Measurements from ENCODE around the gene GREM1. TPM values are rescaled to one million over a fixed set of nuclear protein-coding genes. Genes with fewer than 3 reads are reported as not detected.

The GREM1 gene
- total and polyA plus RNA-seq, 2 donors (not counting 1 experiment from before 2014, with no cell fraction given) = 364 to 1,863 TPM

- H3K27me3 ChIP-seq (ENCODE audit: control insufficient read depth, insufficient read depth, low read length) = no peaks in the 10 kb centered on the region
- H3K4me2 ChIP-seq (ENCODE audit: extremely low read depth, insufficient read depth, low read length) = no peak overlapping the region
- H3K9ac ChIP-seq (ENCODE audit: insufficient read depth, low read length) = no peak overlapping the region
- H4K20me1 ChIP-seq (ENCODE audit: control insufficient read depth, extremely low read depth, insufficient read depth, low read length) = no peaks in the 10 kb centered on the region
- H3K79me2 ChIP-seq (ENCODE audit: control insufficient read depth, insufficient read depth, low read length) = no peaks in the 10 kb centered on the region
- TF ChIP-seq CTCF (conservative IDR thresholded peaks at IDR 0.05 in 1 of 2, IDR thresholded peaks at IDR 0.05 in 1 of 2; ENCODE audit: low read depth in 1 of 2, low read length in 2 of 2) = no peak
- no peaks in the 10 kb centered on the region for H3K36me3 ChIP-seq (ENCODE audit: control insufficient read depth, insufficient read depth, low read length)
- peaks cover 7% of the 10 kb centered on the region for H3K4me1 ChIP-seq (ENCODE audit: control insufficient read depth, extremely low read depth, insufficient read depth, low read length)
- no peak overlapping the region for H3K27ac ChIP-seq (ENCODE audit: insufficient read depth, low read length)
- no peaks in the 10 kb centered on the region for H3K9me3 ChIP-seq (ENCODE audit: control insufficient read depth, insufficient read depth, low read depth, low read length)
- peak; percentile 58 to 87 for DNase-seq (ENCODE audit: low read depth in 2 of 2)
- no peak overlapping the region for H3K4me3 ChIP-seq (replicated peaks in 1 of 4; ENCODE audit: control extremely low read depth in 1 of 4, insufficient read depth in 1 of 4, low read depth in 3 of 4, low read length in 4 of 4)
- no peak overlapping the region for H2AFZ ChIP-seq (ENCODE audit: low read length)
These were observed 13.3 kb upstream of the GREM1 start for GRCh38 chr15:32704395-32704981.

GRCh38 chr15:32705446-32705845, 12.4 kb upstream of the GREM1 start:
- Histone ChIP-seq H3K9me3 (ENCODE audit: control insufficient read depth, insufficient read depth, low read depth, low read length) (no peaks in the 10 kb centered on the region), H4K20me1 (ENCODE audit: control insufficient read depth, extremely low read depth, insufficient read depth, low read length) (no peaks in the 10 kb centered on the region), H2AFZ (ENCODE audit: low read length) (no peak overlapping the region), H3K4me2 (ENCODE audit: extremely low read depth, insufficient read depth, low read length) (no peak overlapping the region), H3K4me1 (ENCODE audit: control insufficient read depth, extremely low read depth, insufficient read depth, low read length) (peaks cover 7% of the 10 kb centered on the region), H3K27ac (ENCODE audit: insufficient read depth, low read length) (no peak overlapping the region), H3K27me3 (ENCODE audit: control insufficient read depth, insufficient read depth, low read length) (no peaks in the 10 kb centered on the region), H3K9ac (ENCODE audit: insufficient read depth, low read length) (no peak overlapping the region), H3K4me3 (replicated peaks in 1 of 4; ENCODE audit: control extremely low read depth in 1 of 4, insufficient read depth in 1 of 4, low read depth in 3 of 4, low read length in 4 of 4) (no peak overlapping the region), H3K79me2 (ENCODE audit: control insufficient read depth, insufficient read depth, low read length) (no peaks in the 10 kb centered on the region), H3K36me3 (ENCODE audit: control insufficient read depth, insufficient read depth, low read length) (no peaks in the 10 kb centered on the region)
- TF ChIP-seq CTCF (conservative IDR thresholded peaks at IDR 0.05 in 1 of 2, IDR thresholded peaks at IDR 0.05 in 1 of 2; ENCODE audit: low read depth in 1 of 2, low read length in 2 of 2) = no peak
- TF ChIP-seq EZH2 (IDR thresholded peaks at IDR 0.05; ENCODE audit: low read length, missing control alignments) = no peak
- peak; percentile 62 to 82 for DNase-seq (ENCODE audit: low read depth in 2 of 2)

GRCh38 chr15:32706704-32707103, 11.1 kb upstream of the GREM1 start:
- H3K4me1 ChIP-seq (ENCODE audit: control insufficient read depth, extremely low read depth, insufficient read depth, low read length) = peaks cover 7% of the 10 kb centered on the region
- no peaks in the 10 kb centered on the region for H3K9me3 ChIP-seq (ENCODE audit: control insufficient read depth, insufficient read depth, low read depth, low read length)
- no peaks in the 10 kb centered on the region for H3K27me3 ChIP-seq (ENCODE audit: control insufficient read depth, insufficient read depth, low read length)
- H3K36me3 ChIP-seq (ENCODE audit: control insufficient read depth, insufficient read depth, low read length) = no peaks in the 10 kb centered on the region
- no peaks in the 10 kb centered on the region for H4K20me1 ChIP-seq (ENCODE audit: control insufficient read depth, extremely low read depth, insufficient read depth, low read length)
- H3K4me3 ChIP-seq (replicated peaks in 1 of 4; ENCODE audit: control extremely low read depth in 1 of 4, insufficient read depth in 1 of 4, low read depth in 3 of 4, low read length in 4 of 4) = no peak overlapping the region
- no peak overlapping the region for H3K9ac ChIP-seq (ENCODE audit: insufficient read depth, low read length)
- no peaks in the 10 kb centered on the region for H3K79me2 ChIP-seq (ENCODE audit: control insufficient read depth, insufficient read depth, low read length)
- H3K4me2 ChIP-seq (ENCODE audit: extremely low read depth, insufficient read depth, low read length) = no peak overlapping the region
- DNase-seq (ENCODE audit: low read depth in 2 of 2) = peak; percentile 38 to 85
- H2AFZ ChIP-seq (ENCODE audit: low read length) = no peak overlapping the region
- peak overlapping the region; percentile 9 for H3K27ac ChIP-seq (ENCODE audit: insufficient read depth, low read length)
- TF ChIP-seq EZH2 (IDR thresholded peaks at IDR 0.05; ENCODE audit: low read length, missing control alignments) (no peak), CTCF (conservative IDR thresholded peaks at IDR 0.05 in 1 of 2, IDR thresholded peaks at IDR 0.05 in 1 of 2; ENCODE audit: low read depth in 1 of 2, low read length in 2 of 2) (no peak)
